Measurements from ENCODE around the gene CFAP92.

Gene CFAP92

DNA sequence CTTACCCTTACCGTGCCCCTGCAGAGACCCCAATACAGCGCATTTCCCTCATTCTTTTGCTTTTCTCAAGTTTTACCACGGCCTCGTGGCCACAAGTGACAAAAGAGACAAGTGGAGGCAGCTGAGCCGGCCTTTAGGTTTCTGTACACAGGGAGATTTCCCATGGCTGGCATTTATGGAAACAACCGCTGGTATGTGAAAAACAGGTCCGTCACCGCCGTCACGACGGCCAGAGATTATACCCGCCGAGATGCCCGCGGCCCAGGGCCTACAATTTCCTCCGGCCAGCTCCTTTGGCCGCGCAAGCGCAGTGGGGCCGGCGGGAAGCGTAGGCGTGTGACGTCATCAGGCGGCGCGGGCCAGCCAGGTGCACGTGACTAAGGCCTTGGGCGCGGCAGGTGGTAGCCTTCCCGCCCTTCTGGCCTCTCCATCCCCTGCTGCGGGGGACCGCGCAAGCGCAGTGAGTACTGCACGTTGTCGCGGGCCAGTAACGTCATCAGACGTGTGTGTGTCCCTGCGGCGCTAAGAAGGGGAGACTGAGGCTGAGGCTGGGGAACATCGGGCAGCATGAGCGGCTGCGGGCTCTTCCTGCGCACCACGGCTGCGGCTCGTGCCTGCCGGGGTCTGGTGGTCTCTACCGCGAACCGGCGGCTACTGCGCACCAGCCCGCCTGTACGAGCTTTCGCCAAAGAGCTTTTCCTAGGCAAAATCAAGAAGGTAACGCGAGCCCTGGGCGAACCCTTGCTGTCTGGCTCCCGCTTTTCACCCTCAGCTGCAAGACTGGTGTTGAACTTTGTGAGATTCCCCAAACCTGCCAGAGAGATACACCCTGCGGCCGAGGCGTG lies 114.5 kb downstream of the CFAP92 start, which contains the start of gene ACAD9 (continued):
- TF ChIP-seq ZNF792 (tag by site-specific recombination; IDR thresholded peaks at IDR 0.05): no peak
- TF ChIP-seq, protein P1, sequence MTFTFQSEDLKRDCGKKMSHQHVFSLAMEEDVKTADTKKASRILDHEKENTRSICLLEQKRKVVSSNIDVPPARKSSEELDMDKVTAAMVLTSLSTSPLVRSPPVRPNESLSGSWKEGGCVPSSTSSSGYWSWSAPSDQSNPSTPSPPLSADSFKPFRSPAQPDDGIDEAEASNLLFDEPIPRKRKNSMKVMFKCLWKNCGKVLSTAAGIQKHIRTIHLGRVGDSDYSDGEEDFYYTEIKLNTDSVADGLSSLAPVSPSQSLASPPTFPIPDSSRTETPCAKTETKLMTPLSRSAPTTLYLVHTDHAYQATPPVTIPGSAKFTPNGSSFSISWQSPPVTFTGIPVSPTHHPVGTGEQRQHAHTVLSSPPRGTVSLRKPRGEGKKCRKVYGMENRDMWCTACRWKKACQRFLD (tag by site-specific recombination; IDR thresholded peaks at IDR 0.05): no peak
- TF ChIP-seq ZSCAN23 (tag by site-specific recombination; IDR thresholded peaks at IDR 0.05): no peak
- TF ChIP-seq ZNF433 (tag by site-specific recombination; IDR thresholded peaks at IDR 0.05; ENCODE audit: low read depth): no peak
- TF ChIP-seq ZNF621 (tag by site-specific recombination; IDR thresholded peaks at IDR 0.05): no peak
- TF ChIP-seq, protein P2, sequence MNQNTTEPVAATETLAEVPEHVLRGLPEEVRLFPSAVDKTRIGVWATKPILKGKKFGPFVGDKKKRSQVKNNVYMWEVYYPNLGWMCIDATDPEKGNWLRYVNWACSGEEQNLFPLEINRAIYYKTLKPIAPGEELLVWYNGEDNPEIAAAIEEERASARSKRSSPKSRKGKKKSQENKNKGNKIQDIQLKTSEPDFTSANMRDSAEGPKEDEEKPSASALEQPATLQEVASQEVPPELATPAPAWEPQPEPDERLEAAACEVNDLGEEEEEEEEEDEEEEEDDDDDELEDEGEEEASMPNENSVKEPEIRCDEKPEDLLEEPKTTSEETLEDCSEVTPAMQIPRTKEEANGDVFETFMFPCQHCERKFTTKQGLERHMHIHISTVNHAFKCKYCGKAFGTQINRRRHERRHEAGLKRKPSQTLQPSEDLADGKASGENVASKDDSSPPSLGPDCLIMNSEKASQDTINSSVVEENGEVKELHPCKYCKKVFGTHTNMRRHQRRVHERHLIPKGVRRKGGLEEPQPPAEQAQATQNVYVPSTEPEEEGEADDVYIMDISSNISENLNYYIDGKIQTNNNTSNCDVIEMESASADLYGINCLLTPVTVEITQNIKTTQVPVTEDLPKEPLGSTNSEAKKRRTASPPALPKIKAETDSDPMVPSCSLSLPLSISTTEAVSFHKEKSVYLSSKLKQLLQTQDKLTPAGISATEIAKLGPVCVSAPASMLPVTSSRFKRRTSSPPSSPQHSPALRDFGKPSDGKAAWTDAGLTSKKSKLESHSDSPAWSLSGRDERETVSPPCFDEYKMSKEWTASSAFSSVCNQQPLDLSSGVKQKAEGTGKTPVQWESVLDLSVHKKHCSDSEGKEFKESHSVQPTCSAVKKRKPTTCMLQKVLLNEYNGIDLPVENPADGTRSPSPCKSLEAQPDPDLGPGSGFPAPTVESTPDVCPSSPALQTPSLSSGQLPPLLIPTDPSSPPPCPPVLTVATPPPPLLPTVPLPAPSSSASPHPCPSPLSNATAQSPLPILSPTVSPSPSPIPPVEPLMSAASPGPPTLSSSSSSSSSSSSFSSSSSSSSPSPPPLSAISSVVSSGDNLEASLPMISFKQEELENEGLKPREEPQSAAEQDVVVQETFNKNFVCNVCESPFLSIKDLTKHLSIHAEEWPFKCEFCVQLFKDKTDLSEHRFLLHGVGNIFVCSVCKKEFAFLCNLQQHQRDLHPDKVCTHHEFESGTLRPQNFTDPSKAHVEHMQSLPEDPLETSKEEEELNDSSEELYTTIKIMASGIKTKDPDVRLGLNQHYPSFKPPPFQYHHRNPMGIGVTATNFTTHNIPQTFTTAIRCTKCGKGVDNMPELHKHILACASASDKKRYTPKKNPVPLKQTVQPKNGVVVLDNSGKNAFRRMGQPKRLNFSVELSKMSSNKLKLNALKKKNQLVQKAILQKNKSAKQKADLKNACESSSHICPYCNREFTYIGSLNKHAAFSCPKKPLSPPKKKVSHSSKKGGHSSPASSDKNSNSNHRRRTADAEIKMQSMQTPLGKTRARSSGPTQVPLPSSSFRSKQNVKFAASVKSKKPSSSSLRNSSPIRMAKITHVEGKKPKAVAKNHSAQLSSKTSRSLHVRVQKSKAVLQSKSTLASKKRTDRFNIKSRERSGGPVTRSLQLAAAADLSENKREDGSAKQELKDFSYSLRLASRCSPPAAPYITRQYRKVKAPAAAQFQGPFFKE (tag by site-specific recombination; IDR thresholded peaks at IDR 0.05; ENCODE audit: borderline replicate concordance): no peak
- TF ChIP-seq, protein P3, sequence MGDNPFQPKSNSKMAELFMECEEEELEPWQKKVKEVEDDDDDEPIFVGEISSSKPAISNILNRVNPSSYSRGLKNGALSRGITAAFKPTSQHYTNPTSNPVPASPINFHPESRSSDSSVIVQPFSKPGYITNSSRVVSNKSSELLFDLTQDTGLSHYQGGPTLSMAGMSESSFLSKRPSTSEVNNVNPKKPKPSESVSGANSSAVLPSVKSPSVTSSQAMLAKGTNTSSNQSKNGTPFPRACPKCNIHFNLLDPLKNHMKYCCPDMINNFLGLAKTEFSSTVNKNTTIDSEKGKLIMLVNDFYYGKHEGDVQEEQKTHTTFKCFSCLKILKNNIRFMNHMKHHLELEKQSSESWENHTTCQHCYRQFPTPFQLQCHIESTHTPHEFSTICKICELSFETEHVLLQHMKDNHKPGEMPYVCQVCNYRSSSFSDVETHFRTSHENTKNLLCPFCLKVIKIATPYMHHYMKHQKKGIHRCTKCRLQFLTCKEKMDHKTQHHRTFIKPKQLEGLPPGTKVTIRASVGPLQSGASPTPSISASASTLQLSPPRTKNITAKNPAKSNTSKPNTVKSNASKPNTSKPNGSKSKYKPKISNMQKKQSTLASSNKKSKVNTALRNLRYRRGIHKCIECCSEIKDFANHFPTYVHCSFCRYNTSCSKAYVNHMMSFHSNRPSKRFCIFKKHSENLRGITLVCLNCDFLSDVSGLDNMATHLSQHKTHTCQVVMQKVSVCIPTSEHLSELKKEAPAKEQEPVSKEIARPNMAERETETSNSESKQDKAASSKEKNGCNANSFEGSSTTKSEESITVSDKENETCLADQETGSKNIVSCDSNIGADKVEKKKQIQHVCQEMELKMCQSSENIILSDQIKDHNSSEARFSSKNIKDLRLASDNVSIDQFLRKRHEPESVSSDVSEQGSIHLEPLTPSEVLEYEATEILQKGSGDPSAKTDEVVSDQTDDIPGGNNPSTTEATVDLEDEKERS (tag by site-specific recombination; IDR thresholded peaks at IDR 0.05): no peak
- peak; percentile 80 for TF ChIP-seq EGR2 (tag by site-specific recombination; IDR thresholded peaks at IDR 0.05; ENCODE audit: low read depth)
- TF ChIP-seq HOXC10 (CRISPR knock-in tag; IDR thresholded peaks at IDR 0.05): no peak
- TF ChIP-seq ZNF626 (tag by site-specific recombination; IDR thresholded peaks at IDR 0.05): no peak
- TF ChIP-seq, protein P4, sequence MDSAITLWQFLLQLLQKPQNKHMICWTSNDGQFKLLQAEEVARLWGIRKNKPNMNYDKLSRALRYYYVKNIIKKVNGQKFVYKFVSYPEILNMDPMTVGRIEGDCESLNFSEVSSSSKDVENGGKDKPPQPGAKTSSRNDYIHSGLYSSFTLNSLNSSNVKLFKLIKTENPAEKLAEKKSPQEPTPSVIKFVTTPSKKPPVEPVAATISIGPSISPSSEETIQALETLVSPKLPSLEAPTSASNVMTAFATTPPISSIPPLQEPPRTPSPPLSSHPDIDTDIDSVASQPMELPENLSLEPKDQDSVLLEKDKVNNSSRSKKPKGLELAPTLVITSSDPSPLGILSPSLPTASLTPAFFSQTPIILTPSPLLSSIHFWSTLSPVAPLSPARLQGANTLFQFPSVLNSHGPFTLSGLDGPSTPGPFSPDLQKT (IDR thresholded peaks at IDR 0.05; ENCODE audit: borderline replicate concordance, low read depth, low read length): no peak
- TF ChIP-seq, protein P5, sequence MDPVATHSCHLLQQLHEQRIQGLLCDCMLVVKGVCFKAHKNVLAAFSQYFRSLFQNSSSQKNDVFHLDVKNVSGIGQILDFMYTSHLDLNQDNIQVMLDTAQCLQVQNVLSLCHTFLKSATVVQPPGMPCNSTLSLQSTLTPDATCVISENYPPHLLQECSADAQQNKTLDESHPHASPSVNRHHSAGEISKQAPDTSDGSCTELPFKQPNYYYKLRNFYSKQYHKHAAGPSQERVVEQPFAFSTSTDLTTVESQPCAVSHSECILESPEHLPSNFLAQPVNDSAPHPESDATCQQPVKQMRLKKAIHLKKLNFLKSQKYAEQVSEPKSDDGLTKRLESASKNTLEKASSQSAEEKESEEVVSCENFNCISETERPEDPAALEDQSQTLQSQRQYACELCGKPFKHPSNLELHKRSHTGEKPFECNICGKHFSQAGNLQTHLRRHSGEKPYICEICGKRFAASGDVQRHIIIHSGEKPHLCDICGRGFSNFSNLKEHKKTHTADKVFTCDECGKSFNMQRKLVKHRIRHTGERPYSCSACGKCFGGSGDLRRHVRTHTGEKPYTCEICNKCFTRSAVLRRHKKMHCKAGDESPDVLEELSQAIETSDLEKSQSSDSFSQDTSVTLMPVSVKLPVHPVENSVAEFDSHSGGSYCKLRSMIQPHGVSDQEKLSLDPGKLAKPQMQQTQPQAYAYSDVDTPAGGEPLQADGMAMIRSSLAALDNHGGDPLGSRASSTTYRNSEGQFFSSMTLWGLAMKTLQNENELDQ (tag by site-specific recombination; IDR thresholded peaks at IDR 0.05; ENCODE audit: low read depth): no peak
- no peak for TF ChIP-seq ZNF341 (tag by site-specific recombination; IDR thresholded peaks at IDR 0.05; ENCODE audit: low read depth)
- peak; percentile 69 for TF ChIP-seq KLF16 (tag by site-specific recombination; IDR thresholded peaks at IDR 0.05)
- TF ChIP-seq, protein P6, sequence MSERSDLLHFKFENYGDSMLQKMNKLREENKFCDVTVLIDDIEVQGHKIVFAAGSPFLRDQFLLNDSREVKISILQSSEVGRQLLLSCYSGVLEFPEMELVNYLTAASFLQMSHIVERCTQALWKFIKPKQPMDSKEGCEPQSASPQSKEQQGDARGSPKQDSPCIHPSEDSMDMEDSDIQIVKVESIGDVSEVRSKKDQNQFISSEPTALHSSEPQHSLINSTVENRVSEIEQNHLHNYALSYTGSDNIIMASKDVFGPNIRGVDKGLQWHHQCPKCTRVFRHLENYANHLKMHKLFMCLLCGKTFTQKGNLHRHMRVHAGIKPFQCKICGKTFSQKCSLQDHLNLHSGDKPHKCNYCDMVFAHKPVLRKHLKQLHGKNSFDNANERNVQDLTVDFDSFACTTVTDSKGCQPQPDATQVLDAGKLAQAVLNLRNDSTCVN (tag by site-specific recombination; optimal IDR thresholded peaks at IDR 0.05): peak; percentile 46
- TF ChIP-seq MZF1 (tag by site-specific recombination; IDR thresholded peaks at IDR 0.05; ENCODE audit: borderline replicate concordance): no peak
- TF ChIP-seq ZNF214 (tag by site-specific recombination; IDR thresholded peaks at IDR 0.05; ENCODE audit: borderline replicate concordance): no peak
- TF ChIP-seq ZFP69B (tag by site-specific recombination; IDR thresholded peaks at IDR 0.05): peak; percentile 49; the same call in 1 of the 2 replicates
- peak; percentile 75; the same call in 1 of the 2 replicates for TF ChIP-seq SCRT1 (tag by site-specific recombination; IDR thresholded peaks at IDR 0.05; ENCODE audit: borderline replicate concordance)
- peak; percentile 52; the same call in 1 of the 2 replicates for TF ChIP-seq IKZF3 (tag by site-specific recombination; IDR thresholded peaks at IDR 0.05)
- peak; percentile 75 for TF ChIP-seq ZBTB17 (tag by site-specific recombination; IDR thresholded peaks at IDR 0.05)
- TF ChIP-seq, protein P7, sequence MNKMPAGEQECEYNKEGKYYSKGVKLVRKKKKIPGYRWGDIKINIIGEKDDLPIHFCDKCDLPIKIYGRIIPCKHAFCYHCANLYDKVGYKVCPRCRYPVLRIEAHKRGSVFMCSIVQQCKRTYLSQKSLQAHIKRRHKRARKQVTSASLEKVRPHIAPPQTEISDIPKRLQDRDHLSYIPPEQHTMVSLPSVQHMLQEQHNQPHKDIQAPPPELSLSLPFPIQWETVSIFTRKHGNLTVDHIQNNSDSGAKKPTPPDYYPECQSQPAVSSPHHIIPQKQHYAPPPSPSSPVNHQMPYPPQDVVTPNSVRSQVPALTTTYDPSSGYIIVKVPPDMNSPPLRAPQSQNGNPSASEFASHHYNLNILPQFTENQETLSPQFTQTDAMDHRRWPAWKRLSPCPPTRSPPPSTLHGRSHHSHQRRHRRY (tag by site-specific recombination; IDR thresholded peaks at IDR 0.05): no peak
